Vagina (tissue), 2 donors: ENCODE results near the gene NDOR1.

ENCODE experiments used
- CTCF ChIP-seq, 3 experiments: fragments of 450-650 bp in 2 of 3; fragments of 200-600 bp in 1 of 3; sonication (generic) in 1 of 3; IDR thresholded peaks; one replicate each; pipeline ENCODE4 v1.5.1; 2017 to 2019; ENCODE audit warnings: antibody characterized with exemption in 3 of 3, mild to moderate bottlenecking in 2 of 3, moderate library complexity in 2 of 3
- POLR2AphosphoS5 ChIP-seq, 2 donors: sonication (generic); formaldehyde crosslinking; IDR thresholded peaks; one replicate each; pipeline ENCODE4 v1.9.0; 2017; ENCODE audit warnings: antibody characterized with exemption in 2 of 2, mild to moderate bottlenecking in 2 of 2, low read depth in 1 of 2; ENCODE audit not compliant: insufficient read depth in 1 of 2

GRCh38 chr9:137245450-137246421, 40.2 kb downstream of the NDOR1 start:
- TF ChIP-seq CTCF (IDR thresholded peaks at IDR 0.05) (no peak), POLR2AphosphoS5 (IDR thresholded peaks at IDR 0.05; ENCODE audit: insufficient read depth in 1 of 2, low read depth in 1 of 2) (no peak)
